Right atrium auricular region (tissue), 2 donors: ENCODE data around the gene STAG1. TPM values are rescaled to one million over a fixed set of nuclear protein-coding genes. Genes with fewer than 3 reads are reported as not detected.
"Not testable (repeated sequence)": the region's sequence is repeated elsewhere in the genome, so short reads cannot be mapped to it uniquely, and the experiment has no call there.

Experiments
- DNase-seq: peaks from one replicate; pipeline ENCODE4 v3.0.0-alpha.2; 2019; ENCODE audit warnings: low spot score
- H3K27ac ChIP-seq, 2 donors: fragments of 200-600 bp; sonication (generic); 1 replicate in 1 of 2; 2 replicates in 1 of 2; pipeline ENCODE4 v1.5.1; 2016 to 2019
- H3K27me3 ChIP-seq, 2 donors: fragments of 200-600 bp; sonication (generic); one replicate each; pipeline versions ENCODE4 v1.5.1 to v1.6.0; 2017 to 2019
- H3K36me3 ChIP-seq: fragments of 200-600 bp; sonication (generic); one replicate; pipeline ENCODE4 v1.5.1; 2016
- H3K4me1 ChIP-seq, 2 donors: fragments of 200-600 bp; sonication (generic); one replicate each; pipeline versions ENCODE4 v1.5.1 to v1.6.0; 2017 to 2019
- H3K4me3 ChIP-seq, 2 donors: fragments of 200-600 bp; sonication (generic); 1 replicate in 1 of 2; 2 replicates in 1 of 2; pipeline ENCODE4 v1.5.1; 2017 to 2019; ENCODE audit warnings: mild to moderate bottlenecking in 1 of 2, moderate library complexity in 1 of 2
- H3K9me3 ChIP-seq, 2 donors: fragments of 200-600 bp; sonication (generic); one replicate each; pipeline ENCODE4 v1.5.1; 2019
- total RNA-seq, 2 donors: library from RNA; depleted of rRNA; stranded (reverse); fragments of >200 nt; gene quantifications; one replicate each; pipeline ENCODE4 v1.1.0, GENCODE V29; 2016
- TF ChIP-seq, protein P1 (sequence below), 2 donors: fragments of 200-600 bp; sonication (generic); IDR thresholded peaks; one replicate each; pipeline ENCODE4 v1.5.1; 2019; ENCODE audit warnings: antibody characterized with exemption in 2 of 2

STAG1 gene
- total RNA-seq, 2 donors from 2014 or later = 16.5 to 24.8 TPM

DNA sequence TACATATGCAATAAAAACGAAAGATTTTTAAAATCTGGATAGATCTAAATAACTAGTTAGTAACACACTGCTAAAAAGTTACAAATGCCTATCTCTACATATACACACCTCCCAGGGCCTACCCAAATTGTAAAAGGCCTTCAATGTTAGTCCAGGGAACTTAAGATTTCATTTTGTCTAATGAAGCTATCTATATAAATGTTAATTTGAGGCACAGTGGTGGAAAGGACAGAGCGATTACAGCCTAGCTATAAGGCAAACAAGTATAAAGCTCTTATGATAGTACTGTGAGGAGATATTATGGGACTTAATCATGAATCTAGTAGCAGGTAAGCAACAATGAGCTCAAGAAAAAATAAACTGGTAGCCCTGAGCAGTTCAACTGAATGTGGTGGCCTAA is 101.7 kb downstream of the STAG1 start:
- Histone ChIP-seq H3K9me3 (peaks cover 0 to 20% of the 10 kb centered on the region in 2 donors), H3K27me3 (no peaks in the 10 kb centered on the region), H3K36me3 (no peaks in the 10 kb centered on the region), H3K27ac (no peak overlapping the region), H3K4me1 (no peaks in the 10 kb centered on the region), H3K4me3 (no peak overlapping the region)
- DNase-seq = no peak
- TF ChIP-seq, protein P1, sequence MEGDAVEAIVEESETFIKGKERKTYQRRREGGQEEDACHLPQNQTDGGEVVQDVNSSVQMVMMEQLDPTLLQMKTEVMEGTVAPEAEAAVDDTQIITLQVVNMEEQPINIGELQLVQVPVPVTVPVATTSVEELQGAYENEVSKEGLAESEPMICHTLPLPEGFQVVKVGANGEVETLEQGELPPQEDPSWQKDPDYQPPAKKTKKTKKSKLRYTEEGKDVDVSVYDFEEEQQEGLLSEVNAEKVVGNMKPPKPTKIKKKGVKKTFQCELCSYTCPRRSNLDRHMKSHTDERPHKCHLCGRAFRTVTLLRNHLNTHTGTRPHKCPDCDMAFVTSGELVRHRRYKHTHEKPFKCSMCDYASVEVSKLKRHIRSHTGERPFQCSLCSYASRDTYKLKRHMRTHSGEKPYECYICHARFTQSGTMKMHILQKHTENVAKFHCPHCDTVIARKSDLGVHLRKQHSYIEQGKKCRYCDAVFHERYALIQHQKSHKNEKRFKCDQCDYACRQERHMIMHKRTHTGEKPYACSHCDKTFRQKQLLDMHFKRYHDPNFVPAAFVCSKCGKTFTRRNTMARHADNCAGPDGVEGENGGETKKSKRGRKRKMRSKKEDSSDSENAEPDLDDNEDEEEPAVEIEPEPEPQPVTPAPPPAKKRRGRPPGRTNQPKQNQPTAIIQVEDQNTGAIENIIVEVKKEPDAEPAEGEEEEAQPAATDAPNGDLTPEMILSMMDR (IDR thresholded peaks at IDR 0.05) = no peak

DNA sequence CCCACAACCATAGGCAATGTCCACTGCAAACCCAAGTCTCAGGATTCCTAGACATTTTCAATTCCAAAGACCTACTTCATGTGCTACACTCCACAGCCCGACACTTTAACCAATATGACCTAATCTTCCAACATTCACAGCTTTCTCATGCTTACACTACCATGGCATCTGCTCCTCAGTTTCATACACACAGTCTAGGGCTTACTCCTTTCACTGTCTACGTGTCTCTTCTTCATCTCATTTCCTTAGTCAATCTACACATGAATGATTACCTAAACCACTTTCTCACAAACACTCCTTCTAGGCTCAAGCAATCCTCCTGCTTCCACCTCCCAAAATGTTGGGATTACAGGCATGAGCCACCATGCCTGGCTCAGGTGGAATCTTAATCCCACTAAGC is 106.3 kb downstream of the STAG1 start:
- Histone ChIP-seq H3K4me1 (peaks cover 0 to 6% of the 10 kb centered on the region in 2 donors), H3K27ac (no peak overlapping the region), H3K9me3 (no peaks in the 10 kb centered on the region), H3K4me3 (no peak overlapping the region), H3K36me3 (no peaks in the 10 kb centered on the region), H3K27me3 (no peaks in the 10 kb centered on the region)
- no peak for DNase-seq
- TF ChIP-seq, protein P1 (IDR thresholded peaks at IDR 0.05) = no peak

DNA sequence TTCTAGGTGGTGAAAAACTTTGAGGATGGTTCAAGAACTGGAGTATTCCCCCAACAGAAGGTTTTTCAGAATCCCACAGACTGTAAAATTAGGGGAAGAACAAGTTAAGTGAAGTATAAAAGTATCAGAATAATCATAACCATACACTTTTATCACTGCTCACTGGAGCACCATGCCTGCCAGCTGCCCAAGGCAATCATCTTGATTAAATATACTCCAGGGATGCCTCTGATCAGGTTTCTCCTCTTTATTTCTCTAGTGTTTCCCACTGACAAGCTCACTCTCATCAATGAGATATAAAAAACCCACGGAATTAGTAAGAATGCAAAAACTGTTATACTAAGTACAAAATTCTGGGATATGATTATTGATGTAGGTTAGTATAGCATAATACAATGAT is 108.0 kb downstream of the STAG1 start:
- H3K36me3 ChIP-seq = no peaks in the 10 kb centered on the region
- peaks cover 0 to 7% of the 10 kb centered on the region in 2 donors for H3K4me1 ChIP-seq
- H3K27me3 ChIP-seq = no peaks in the 10 kb centered on the region
- no peak for DNase-seq
- TF ChIP-seq, protein P1 (IDR thresholded peaks at IDR 0.05) = no peak
- H3K27ac ChIP-seq = no peak overlapping the region
- H3K4me3 ChIP-seq = no peak overlapping the region
- no peaks in the 10 kb centered on the region for H3K9me3 ChIP-seq

DNA sequence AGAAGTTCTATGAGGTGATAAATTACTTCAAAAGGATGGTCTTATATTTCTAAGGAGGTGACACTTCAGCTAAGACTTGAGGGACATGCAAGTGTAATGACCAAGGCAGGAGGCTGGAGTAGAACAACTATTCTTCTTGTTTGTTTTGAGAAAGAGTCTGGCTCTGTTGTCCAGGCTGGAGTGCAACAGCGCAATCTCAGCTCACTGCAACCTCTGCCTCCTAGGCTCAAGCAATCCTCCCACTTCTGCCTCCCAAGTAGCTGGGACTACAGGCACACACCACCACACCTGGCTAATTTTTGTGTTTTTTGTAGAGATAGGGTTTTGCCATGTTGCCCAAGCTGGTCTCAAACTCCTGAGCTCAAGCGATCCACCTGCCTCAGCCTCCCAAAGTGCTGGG is 108.8 kb downstream of the STAG1 start:
- H3K4me3 ChIP-seq, H3K36me3 ChIP-seq, DNase-seq, H3K27ac ChIP-seq, H3K27me3 ChIP-seq, H3K9me3 ChIP-seq, H3K4me1 ChIP-seq: not testable (repeated sequence)

DNA sequence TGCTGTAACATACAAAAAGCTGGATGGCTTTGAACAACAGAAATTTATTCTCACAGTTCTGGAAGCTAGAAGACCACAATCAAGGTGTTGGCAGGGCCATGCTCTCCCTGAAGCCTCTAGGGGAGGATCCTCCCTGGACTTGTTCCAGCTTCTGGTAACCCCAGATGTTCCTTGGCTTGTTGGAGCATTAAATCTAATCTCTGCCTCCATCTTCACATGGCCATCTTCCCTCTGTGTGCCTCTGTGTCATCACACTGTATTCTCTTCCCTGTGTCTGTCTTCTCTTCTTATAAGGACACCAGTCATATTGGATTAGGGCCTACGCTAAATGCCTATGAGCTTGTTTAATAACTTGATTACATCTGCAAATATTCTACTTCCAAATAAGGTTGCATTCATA is 109.5 kb downstream of the STAG1 start:
- no peaks in the 10 kb centered on the region for H3K27me3 ChIP-seq
- H3K4me3 ChIP-seq = no peak overlapping the region
- H3K27ac ChIP-seq = no peak overlapping the region
- no peak for DNase-seq
- H3K36me3 ChIP-seq = no peaks in the 10 kb centered on the region
- peaks cover 0 to 10% of the 10 kb centered on the region in 2 donors for H3K4me1 ChIP-seq
- TF ChIP-seq, protein P1 (IDR thresholded peaks at IDR 0.05) = no peak
- no peaks in the 10 kb centered on the region for H3K9me3 ChIP-seq

DNA sequence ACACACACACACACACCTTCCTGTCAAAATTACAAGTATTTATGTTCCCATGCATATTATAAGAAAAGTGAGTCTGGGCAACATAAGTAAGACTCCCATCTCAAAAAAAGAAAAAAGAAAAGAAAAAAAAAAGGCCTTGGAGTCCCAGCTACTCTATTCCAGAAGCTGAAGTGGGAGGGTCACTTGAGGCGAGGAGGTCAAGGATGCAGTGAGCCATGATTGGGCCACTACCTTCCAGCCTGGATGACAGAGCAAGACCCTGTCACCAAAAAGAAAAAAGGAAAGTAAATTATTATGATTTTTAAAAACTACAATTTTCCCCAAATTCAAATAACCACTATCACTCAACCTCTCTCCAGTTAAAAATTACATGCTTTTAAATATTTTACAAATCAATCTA is 113.1 kb downstream of the STAG1 start:
- Histone ChIP-seq H3K9me3 (no peaks in the 10 kb centered on the region), H3K4me3 (no peak overlapping the region), H3K27me3 (no peaks in the 10 kb centered on the region), H3K36me3 (no peaks in the 10 kb centered on the region), H3K27ac (no peak overlapping the region), H3K4me1 (peaks cover 0 to 10% of the 10 kb centered on the region in 2 donors)
- DNase-seq = no peak
- TF ChIP-seq, protein P1 (IDR thresholded peaks at IDR 0.05) = no peak
